IPS-18c (cell line): ENCODE results near the gene FCRLA.
"Not testable (repeated sequence)": the region's sequence is repeated elsewhere in the genome, so short reads cannot be mapped to it uniquely, and the experiment has no call there.

Experiments
- H3K4me3 ChIP-seq: 2 replicates; pipeline ENCODE4 v1.7.0; 2013; ENCODE audit warnings: low read depth, mild to moderate bottlenecking, low read length, moderate library complexity; ENCODE audit not compliant: insufficient read depth
- H3K9me3 ChIP-seq: one replicate; pipeline ENCODE4 v1.6.1; 2013; ENCODE audit warnings: mild to moderate bottlenecking, low read length, moderate library complexity; ENCODE audit not compliant: control insufficient read depth, insufficient read depth

The FCRLA gene

DNA sequence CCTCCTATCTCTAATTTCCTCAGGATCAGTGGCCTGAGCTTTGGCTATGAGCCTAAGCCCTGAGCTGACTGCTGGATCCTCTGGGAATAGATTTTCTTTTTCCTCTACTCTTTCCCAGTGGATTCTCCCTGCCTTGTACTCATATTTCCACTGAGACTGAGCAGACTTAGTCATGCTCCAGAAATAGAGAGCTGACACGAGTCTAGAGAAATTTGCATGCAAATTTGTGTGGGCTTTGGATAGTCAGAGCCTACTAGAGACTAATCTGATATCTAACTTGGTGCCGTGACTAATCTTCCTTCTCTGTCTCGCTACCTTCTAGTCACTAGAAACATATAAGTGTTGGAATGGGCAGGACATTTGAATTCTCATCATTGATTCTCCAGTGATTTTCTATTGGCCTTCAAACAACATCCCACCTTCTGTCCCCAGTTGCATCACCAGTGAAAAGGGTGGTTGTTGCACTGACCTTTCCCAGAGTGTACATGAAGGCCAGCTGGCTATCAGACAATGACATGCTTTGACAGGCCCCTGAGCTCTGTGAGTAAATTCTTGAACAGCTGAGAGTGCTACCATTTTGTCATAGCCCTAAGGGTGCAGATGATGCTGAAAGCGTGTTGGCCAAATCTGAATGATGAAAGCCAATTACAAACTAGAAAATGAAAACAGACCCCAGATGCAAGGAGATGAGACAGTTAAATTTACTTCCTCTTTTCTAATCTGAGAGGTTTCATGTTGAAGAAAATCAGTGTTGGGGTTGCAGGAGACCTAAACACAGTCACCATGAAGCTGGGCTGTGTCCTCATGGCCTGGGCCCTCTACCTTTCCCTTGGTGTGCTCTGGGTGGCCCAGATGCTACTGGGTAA is at the start of gene FCRLA:
TSS of gene FCRLA (plus strand) at position 748 of the 866 bp plus-strand sequence. CDS start at position 784, 36 bp downstream.
- no peak within 1 kb of the TSS for H3K4me3 ChIP-seq
- no peaks in the 10 kb centered on the region for H3K9me3 ChIP-seq

GRCh38 chr1:161658524-161658923 is 48.5 kb upstream of the FCRLA start:
- not testable (repeated sequence) for H3K9me3 ChIP-seq, H3K4me3 ChIP-seq

DNA sequence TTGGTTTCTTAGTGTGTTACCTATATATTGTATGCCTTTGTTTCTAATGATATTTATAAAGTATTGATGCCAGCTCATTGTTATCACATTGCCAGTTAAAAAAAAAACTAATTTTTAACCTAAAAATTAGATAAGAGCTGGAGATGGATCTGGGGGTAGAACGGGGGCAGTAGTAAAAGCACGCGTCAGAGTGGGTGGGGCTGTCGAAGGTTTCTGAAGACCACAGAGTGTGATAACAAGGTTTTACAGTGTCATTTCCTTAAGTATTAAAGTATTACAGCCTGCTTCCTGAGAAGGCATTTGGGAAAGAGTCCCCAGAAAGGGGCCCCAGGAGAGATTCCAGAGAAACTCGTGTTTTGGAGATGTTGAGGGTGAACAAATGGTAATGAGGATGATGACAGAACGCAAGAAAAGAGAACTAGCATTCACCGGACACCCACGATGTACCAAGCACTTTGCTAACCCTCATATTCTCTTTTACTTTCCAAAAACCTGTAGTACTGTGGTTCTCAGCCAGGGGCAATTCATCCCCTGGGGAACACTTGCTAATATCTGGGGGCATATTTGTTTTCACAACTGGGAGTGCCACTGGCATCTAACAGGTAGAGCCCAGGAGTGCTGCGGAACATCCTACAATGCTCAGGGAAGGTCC is 45.2 kb upstream of the FCRLA start:
- H3K9me3 ChIP-seq, H3K4me3 ChIP-seq: not testable (repeated sequence)

- not testable (repeated sequence) for H3K9me3 ChIP-seq, H3K4me3 ChIP-seq
Measured at GRCh38 chr1:161662684-161663339, 44.2 kb upstream of the FCRLA start, which contains the start of gene FCGR2B. TSS of gene FCGR2B (plus strand) at chr1:161663143. CDS start at chr1:161663242, 99 bp downstream.

GRCh38 chr1:161663569-161663968 is 43.5 kb upstream of the FCRLA start:
- H3K4me3 ChIP-seq, H3K9me3 ChIP-seq: not testable (repeated sequence)

DNA sequence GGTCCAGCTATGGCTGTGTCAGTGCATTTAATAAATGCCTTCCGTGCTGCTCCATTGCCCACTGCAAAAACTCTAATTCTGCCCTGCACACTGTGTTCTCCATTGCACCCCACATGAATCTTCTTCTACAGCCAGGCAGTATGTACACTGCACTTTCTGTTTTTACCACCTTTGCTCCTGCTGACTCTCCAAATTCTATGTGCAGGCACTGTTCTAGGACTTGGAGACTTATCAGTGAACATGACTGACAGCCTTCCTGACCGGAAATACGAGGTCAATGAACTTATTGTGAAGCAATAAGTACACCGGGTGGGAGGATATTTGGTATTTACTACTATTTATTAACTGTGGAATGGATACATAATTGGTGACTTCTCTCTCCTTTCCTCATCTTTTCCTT is 42.3 kb upstream of the FCRLA start:
- not testable (repeated sequence) for H3K4me3 ChIP-seq, H3K9me3 ChIP-seq

DNA sequence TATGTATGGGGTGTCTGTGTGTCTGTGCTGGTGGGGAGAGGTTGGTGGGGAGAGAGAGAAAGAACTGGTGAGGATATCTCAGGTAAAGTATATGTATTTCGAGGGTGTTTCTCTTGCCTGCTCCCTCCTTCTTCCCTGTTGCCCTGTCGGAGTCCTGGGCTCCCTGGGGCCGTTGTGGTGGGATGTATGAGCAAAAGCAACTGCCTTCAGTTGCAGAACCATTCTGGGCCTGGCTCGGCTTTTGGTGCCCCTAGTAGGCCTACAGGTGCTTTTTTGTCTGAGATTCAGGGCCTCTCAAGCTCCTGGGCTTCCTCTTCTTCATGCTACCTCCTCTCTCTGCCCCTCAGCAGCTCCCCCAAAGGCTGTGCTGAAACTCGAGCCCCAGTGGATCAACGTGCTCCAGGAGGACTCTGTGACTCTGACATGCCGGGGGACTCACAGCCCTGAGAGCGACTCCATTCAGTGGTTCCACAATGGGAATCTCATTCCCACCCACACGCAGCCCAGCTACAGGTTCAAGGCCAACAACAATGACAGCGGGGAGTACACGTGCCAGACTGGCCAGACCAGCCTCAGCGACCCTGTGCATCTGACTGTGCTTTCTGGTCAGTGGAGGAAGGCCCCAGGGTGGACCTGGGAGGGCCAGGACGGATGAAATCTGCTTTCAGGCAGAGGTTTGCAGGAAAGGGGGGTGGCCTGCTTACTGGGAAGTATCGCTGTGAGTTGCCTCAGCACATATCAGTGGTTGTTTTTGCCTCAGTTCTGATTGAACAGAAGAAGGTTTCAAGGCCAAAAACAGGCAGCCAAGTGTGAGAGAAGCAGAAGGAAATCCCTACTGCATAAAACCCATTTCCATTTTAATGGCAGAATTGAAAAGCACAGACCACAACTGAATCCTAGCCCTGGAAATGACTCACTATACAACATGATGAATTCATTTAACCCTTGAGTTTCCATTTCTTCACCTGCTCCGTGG is 35.7 kb upstream of the FCRLA start:
- H3K4me3 ChIP-seq, H3K9me3 ChIP-seq: not testable (repeated sequence)

GRCh38 chr1:161673437-161673836 is 33.6 kb upstream of the FCRLA start:
- not testable (repeated sequence) for H3K9me3 ChIP-seq, H3K4me3 ChIP-seq

- not testable (repeated sequence) for H3K4me3 ChIP-seq, H3K9me3 ChIP-seq
Measured at GRCh38 chr1:161674447-161674846, 32.6 kb upstream of the FCRLA start.

DNA sequence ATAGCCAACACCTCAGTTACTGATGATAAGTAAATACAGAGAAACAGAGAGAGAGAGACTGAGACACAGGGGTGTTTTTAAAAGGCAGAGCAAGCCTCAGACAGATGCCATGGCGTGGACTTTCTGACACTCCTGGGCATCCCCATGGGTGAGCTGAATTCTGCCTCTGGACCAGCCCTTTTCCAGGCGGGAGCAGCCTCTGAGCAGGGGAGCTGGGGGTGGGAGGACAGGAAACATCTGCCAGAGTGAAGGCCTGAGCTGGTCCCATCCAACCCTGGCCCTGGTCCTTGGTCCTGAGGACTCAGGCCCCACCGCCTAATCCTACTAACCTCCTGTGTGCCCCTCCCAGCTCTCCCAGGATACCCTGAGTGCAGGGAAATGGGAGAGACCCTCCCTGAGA is 32.1 kb upstream of the FCRLA start:
- H3K9me3 ChIP-seq, H3K4me3 ChIP-seq: not testable (repeated sequence)

GRCh38 chr1:161676441-161676840 is 30.6 kb upstream of the FCRLA start:
- no peak overlapping the region for H3K4me3 ChIP-seq

GRCh38 chr1:161676958-161677689 is 29.9 kb upstream of the FCRLA start:
- H3K9me3 ChIP-seq: peaks cover 3% of the 10 kb centered on the region
- H3K4me3 ChIP-seq: no peak overlapping the region

More at GRCh38 chr1:161676441-161676840, 30.6 kb upstream of the FCRLA start:
- peaks cover 3% of the 10 kb centered on the region for H3K9me3 ChIP-seq

GRCh38 chr1:161678500-161678899 is 28.5 kb upstream of the FCRLA start:
- H3K4me3 ChIP-seq: no peak overlapping the region
- H3K9me3 ChIP-seq: peaks cover 3% of the 10 kb centered on the region

GRCh38 chr1:161681879-161682278 is 25.1 kb upstream of the FCRLA start:
- peaks cover 1% of the 10 kb centered on the region for H3K9me3 ChIP-seq

DNA sequence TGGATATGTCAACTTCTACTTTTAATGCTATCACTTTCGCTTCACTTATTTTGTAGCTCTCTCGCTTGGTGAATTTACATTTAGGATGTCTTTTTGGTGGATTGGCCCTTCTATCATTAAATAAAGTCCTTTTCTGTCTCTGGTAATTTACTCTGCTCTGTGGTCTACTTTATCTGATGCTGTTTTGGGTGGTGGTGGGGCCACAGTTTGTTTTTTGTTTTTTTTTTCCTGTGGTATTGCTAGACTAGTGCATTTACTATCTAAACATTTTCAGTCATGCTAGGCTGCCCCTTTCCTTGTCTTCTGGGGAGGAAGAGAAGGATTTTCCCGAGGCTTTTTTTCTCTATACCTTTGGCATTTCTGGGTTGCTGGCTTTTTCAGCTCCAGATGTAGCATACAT is 18.1 kb upstream of the FCRLA start:
- no peak overlapping the region for H3K4me3 ChIP-seq
- no peaks in the 10 kb centered on the region for H3K9me3 ChIP-seq

More at GRCh38 chr1:161681879-161682278, 25.1 kb upstream of the FCRLA start:
- no peak overlapping the region for H3K4me3 ChIP-seq

DNA sequence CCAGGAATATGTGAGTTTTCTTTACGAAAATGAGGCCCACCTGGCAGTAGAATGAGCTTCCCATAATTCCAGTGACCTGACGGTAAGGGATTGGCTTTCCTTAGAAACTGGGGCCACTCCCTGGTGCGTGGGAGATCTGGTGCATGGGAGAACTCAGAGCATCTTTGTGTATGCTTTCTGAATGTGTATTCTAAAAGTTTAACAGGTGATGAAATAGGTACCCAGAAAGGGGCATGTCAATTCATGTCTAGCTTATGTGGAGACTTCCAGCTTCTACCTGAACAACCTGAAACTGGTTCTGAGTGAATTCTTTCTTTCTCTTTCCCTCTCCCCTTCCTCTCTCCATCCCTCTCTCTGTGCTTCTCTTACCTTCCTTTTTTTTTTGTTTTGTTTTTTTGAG is 15.2 kb upstream of the FCRLA start:
- no peak overlapping the region for H3K4me3 ChIP-seq
- H3K9me3 ChIP-seq: no peaks in the 10 kb centered on the region
